NCI-H446 treated with DMSO at 0.1 percent for 48 hours (cell line): ENCODE results near the gene SNRPA.
"Not testable (repeated sequence)": the region's sequence is repeated elsewhere in the genome, so short reads cannot be mapped to it uniquely, and the experiment has no call there.

Source experiments
- DNase-seq: peaks from one replicate; lab custom pipeline; 2025; lab: John Stamatoyannopoulos, UW

Gene SNRPA

GRCh38 chr19:40777645-40777936 is 26.6 kb downstream of the SNRPA start:
- DNase-seq = no peak

- peak; percentile 99 for DNase-seq
Measured at GRCh38 chr19:40777937-40778705, 27.1 kb downstream of the SNRPA start, which contains the start of gene RAB4B. TSS of gene RAB4B (plus strand) at chr19:40778247. CDS start at chr19:40778376, 129 bp downstream.

GRCh38 chr19:40778706-40779284 is 27.8 kb downstream of the SNRPA start:
- no peak for DNase-seq

- no peak for DNase-seq
Measured at GRCh38 chr19:40780582-40780981, 29.6 kb downstream of the SNRPA start.

- DNase-seq = no peak
Measured at GRCh38 chr19:40781140-40781539, 30.1 kb downstream of the SNRPA start.

- DNase-seq = no peak
Measured at GRCh38 chr19:40783711-40784110, 32.7 kb downstream of the SNRPA start.

GRCh38 chr19:40784146-40784545 is 33.1 kb downstream of the SNRPA start:
- not testable (repeated sequence) for DNase-seq

GRCh38 chr19:40785526-40785925 is 34.5 kb downstream of the SNRPA start:
- no peak for DNase-seq

- no peak for DNase-seq
Measured at GRCh38 chr19:40786060-40787037, 35.3 kb downstream of the SNRPA start.

- no peak for DNase-seq
Measured at GRCh38 chr19:40791349-40791748, 40.3 kb downstream of the SNRPA start.

GRCh38 chr19:40791996-40792395 is 41.0 kb downstream of the SNRPA start:
- no peak for DNase-seq

GRCh38 chr19:40797166-40797962 is 46.4 kb downstream of the SNRPA start:
- DNase-seq = no peak

GRCh38 chr19:40797963-40798682 is 47.1 kb downstream of the SNRPA start:
- DNase-seq = no peak

- peak; percentile 99 for DNase-seq
Measured at GRCh38 chr19:40798683-40799557, 47.9 kb downstream of the SNRPA start, which contains the start of gene EGLN2. TSS of gene EGLN2 (plus strand) at chr19:40799191. CDS start at chr19:40800573, 1,382 bp downstream.

GRCh38 chr19:40799558-40800338 is 48.7 kb downstream of the SNRPA start:
- no peak for DNase-seq

GRCh38 chr19:40800339-40800996 is 49.5 kb downstream of the SNRPA start:
- DNase-seq = no peak

- DNase-seq = no peak
Measured at GRCh38 chr19:40800997-40801377, 50.0 kb downstream of the SNRPA start.

GRCh38 chr19:40801426-40802299 is 50.7 kb downstream of the SNRPA start:
- no peak for DNase-seq
